RCC 7860 (cell line): Measurements from ENCODE around the gene DEXI.
"Not testable (repeated sequence)": the region's sequence is repeated elsewhere in the genome, so short reads cannot be mapped to it uniquely, and the experiment has no call there.

Source experiments
- DNase-seq: peaks from one replicate; pipeline ENCODE4 v3.0.0-alpha.2; 2015; ENCODE audit warnings: low spot score
- FAIRE-seq: peaks from 2 replicates; lab custom pipeline; 2012; peaks lifted over from hg19 to GRCh38; lab: Jason Lieb, UNC

DEXI gene

DNA sequence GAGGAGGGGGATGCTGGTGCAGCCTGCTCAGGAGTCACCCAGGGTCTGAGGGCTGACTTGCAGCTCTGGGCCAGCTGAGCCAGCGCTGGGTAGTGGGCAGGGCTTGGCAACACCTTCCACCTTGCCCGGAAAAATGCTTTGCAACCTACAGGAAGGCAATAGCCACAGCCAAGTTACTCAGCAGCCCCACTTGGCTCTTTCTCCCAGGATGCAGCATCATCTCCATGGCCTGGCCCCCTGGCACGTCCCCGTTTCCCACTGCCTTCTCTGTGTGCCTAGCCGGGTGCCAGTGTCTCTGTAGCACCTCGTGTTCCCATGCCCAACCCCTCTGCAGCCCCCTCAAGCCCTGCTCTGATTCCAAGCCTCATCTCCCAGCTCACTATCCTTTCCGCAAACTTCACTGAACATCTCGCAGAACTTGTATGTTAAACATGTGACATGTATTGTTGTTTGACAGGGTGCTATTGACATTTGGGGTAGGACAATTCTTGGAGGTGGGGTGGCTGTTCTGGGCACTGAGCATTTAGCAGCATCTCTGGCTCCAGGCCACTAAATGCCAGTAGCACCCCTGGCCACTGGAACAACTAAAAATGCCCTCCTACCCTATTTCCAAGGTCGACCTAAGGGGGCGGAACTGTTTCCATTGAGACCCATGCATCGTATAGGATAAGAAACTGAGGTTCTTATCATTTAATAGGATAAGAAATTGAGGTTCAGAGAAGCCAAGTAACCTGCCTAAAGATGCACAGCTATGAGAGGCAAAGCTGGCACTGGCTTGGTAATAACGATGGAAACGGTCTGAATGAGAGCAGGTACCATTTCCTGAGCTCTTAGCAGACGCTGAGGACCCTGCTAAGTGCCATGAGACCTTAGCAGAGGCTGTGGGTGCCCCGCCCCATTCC is 12.2 kb downstream of the DEXI start:
- FAIRE-seq, result no peak

DNA sequence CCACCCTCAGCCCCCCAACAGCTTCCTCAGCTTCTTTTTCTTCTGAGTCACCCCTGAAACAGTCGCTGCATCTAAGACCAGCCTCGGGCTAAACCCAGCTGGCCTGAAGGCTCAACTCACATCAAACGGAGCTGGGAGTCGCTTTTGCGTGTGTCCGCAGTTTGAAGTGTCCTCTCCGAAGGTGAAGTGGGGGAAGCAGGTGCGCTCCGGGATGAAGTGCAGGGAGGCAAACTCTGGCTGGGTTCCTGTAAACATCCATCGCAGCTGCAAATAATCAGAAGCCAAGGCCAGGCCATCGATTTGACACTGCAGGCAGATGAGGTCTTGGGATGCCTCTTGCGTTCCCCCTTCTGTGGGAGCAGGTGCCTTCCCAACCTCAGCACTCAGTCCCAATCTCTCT is 13.2 kb downstream of the DEXI start:
- DNase-seq, FAIRE-seq: not testable (repeated sequence)

More for the DNA sequence above, 12.2 kb downstream of the DEXI start:
- no peak for DNase-seq

DNA sequence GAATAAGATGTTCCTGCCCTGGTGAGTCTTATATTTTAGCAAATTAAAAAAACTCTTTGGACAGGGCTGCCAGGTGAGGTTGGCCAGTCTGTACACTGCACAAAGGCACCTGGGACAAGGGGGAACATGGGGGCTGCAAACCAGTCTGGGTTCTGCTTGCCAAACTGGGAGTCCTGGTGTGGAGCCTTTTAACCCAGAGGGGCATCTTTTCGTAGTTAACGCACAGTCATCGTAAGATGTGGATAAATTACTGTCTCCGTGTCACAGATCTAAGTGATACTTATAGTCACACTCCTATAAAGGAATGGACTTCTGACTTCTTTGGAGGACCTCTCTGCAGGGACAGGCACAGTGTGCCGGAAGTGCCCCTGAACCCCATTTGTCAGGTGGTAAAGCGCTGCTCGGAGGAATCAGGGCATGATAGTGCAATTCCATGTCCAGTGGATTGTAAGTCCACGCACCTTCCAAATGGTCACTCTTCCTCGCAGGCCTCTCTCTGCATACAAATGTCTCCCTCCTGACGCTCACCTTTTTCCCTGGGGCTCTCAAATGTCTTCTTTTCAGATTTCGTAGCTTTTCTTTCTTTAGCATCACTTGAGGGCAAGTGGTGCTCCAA is 14.7 kb downstream of the DEXI start:
- FAIRE-seq, result no peak
- no peak for DNase-seq

DNA sequence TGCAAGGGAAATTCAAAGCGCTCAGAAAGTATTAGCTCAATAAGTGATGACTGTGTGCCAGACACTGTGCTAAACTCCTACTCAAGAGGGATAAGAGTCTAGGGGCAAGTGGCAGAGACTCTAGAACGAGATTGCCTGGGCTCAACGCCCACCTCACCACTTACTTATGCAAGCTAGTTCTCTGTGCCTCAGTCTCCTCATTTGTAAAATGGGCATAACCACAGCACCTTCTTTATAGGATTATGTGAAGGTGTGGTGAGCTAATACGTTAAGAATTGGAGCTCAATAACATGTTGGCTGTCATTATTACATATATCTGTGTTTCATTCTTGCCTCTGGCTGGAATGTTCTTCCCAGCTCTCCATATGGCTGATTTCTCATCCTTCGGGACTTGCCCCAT is 15.4 kb downstream of the DEXI start:
- FAIRE-seq (no peak), DNase-seq (no peak)

DNA sequence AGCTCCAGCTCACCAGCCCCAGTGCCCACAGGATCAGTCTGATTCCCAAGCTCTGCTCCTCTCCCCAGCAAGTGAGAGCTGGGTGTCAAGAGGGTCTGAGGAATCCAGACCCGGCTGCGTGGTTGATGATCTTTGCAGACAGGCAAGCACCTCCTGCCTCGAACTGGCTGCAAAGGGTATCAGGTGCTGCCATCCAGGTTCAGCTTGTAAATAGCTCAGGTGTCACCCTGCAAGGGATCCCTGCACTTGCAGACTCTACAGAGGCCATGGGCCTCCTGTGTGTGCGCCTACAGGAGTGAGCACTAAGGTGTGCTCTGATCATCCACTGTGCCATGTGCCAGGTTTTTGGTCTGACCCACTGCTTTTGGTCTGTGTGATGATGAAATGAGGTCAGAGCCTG is 16.2 kb downstream of the DEXI start:
- FAIRE-seq, result no peak
- no peak for DNase-seq

DNA sequence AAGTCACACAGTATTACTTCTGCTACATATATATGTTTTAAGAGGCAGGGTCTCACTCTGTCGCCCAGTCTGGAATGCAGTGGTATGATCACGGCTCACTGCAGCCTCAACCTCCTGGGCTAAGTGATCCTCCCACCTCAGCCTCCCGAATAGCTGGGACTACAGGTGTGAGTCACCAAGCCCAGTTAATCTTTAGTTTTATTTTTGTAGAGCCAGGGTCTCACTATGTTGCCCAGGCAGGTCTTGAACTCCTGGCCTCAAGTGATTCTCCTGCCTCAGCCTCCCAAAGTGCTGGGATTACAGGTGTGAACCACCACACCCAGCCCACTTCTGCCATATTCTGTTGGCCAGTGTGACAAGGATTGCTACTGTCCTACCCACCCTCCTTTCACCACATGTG is 17.0 kb downstream of the DEXI start:
- not testable (repeated sequence) for DNase-seq, FAIRE-seq

DNA sequence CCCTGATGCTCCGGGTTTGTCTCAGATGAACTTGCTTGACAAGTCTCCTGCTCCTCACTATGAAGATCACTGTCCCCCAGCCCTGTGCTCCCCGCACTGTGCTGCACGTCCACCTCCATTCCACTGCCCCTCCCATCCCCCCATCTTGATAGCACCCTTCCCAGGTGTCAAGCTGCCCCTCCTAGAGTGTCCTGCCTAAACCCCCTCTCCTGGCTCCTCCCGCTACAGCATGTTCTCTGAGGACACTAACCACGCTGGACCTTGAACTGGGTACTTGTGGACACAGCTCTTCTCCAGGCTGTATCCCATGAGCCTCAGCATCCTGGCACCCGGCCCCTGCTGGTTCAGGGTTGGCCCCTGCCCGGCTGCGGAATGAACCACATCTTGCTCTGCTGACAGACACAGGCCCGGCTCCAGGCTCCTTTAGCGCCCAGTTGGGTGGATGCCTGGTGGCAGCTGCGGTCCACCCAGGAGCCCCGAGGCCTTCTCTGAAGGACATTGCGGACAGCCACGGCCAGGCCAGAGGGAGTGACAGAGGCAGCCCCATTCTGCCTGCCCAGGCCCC is 18.5 kb downstream of the DEXI start:
- FAIRE-seq, result no peak
- no peak for DNase-seq

DNA sequence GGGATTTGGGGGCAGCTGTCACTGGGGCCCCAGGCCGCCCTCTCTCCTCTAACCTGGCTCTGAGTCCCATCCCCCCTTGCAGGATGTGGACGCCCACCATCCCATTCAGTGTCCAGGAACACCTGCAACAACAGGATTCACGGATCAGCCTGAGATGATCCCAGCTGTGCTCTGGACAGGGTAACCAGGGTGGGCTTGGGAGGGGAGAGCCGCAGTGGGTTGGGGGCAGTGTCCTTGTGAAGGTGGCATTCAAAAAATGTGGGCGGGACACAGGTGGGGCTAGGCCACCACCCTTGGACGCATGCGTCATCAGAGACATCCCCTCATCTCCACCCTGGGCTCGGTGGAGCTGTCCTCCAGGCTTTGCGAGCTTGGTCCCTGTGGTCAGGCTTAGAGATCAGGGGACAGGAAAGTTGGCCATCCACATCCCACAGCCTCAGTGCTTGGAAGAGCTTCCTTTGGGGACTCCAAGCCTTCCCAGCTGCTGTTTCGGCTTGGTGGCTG is 19.1 kb downstream of the DEXI start:
- DNase-seq (no peak), FAIRE-seq (no peak)

DNA sequence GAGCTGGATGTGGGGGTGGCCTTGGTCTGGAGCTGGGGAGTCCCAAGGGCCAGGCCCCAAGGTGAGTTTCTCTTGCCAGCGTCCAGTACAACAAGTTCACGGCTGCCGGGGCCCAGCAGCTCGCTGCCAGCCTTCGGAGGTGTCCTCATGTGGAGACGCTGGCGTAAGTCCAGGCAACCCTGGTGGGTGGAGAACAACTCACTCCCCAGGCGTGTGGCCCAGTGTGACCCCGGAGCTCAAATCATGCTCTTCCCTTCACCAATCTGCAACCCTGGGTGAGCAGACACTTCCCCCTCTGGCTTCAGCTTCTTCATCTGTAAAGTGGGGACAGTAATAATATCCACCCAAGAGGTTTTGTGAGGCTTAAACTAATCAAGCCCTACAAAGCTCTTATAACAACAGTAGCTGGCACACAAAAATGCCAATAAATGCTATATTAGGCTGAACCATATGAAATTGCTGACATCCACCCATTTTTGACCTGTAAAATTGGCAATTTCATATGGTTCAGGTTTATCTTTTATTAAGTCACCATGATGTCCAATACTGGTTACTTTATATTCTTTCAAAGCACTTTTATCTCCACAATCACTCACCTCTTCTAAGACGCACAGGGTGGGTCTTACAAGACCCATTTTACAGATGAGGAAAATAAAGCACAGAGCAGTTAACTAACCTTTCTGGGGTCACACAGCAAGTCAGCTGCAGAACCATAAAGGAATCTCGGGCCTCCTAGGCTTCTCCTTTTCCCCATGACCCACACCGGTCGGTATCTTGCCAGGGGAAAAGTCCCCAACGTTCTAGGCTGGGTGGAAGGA is 19.7 kb downstream of the DEXI start:
- DNase-seq (no peak), FAIRE-seq (no peak)

DNA sequence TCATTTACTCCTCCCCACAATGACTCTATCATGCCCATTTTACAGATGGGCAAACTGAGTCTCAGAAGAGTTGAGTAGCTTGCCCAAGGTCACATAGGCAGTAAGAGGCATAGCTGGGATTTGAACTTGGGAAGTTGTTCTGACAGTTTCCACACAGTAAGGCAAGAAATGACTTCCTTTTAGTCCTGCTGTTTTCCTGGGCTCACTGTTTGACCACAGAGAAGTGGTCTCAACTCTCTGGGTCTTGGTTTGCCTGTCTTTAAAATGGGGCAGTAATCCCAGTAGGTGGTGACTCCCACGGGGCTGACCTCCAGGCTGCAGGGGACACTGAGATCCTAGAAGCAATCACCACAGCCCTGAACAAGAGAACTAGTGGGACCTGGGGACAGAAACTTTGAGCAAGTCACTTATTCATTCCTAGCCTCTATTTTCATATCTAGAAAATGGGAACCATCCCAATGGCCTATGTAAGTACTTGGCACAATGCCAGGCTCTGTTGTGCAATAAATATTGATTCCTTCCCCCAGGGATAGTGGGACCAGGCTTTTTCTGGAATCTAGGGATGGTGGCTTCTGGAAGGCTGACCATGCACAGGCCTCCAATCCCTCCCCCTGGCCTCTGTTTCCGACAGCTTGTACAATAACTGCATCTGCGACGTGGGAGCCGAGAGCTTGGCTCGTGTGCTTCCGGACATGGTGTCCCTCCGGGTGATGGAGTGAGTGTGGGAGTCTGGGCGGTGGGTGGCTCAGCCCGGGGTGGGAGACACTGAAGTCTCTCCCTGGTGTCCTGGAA is 20.5 kb downstream of the DEXI start:
- FAIRE-seq (no peak), DNase-seq (no peak)

DNA sequence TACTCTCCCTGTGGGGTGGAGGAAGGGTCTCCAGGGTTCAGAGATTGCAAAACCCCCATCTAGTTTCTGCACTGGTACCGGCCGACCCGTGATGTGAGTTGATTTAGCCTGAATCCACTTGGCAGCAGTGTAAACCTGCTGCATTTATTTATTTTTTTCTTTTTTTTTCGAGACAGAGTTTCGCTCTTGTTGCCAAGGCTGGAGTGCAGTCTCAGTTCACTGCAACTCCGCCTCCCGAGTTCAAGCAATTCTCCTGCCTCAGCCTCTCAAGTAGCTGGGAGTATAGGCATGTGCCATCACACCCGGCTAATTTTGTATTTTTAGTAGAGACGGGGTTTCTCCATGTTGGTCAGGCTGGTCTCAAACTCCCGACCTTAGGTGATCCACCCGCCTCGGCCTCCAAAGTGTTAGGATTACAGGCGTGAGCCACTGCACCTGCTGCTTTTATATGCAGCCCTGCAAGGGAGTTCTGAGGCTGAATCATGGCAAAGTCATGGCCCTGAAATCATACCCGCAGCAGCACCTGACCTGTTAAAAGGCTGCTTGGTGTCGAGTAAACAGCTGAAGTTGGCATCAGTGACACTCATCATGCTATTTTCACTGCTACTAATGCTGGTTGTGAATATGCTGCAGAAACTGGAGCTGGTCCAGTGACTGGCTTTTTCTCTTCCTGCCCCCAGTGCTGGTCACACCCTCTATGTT is 21.4 kb downstream of the DEXI start:
- no peak for FAIRE-seq
- DNase-seq, result no peak

DNA sequence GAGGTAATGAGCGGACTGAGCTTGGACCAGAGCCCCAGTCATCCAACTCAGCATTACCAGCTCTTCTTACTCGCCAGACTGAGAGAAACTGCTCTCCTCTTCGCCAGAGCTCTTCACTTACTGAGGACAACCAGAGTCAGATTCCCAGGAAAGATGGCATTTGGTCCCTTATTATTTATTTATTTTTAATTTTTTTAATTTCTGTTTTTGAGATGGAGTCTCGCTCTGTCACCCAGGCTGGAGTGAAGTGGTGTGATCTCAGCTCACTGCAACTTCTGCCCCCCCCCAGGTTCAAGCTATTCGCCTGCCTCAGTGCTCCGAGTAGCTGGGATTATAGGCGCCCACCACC is 23.3 kb downstream of the DEXI start:
- no peak for DNase-seq

DNA sequence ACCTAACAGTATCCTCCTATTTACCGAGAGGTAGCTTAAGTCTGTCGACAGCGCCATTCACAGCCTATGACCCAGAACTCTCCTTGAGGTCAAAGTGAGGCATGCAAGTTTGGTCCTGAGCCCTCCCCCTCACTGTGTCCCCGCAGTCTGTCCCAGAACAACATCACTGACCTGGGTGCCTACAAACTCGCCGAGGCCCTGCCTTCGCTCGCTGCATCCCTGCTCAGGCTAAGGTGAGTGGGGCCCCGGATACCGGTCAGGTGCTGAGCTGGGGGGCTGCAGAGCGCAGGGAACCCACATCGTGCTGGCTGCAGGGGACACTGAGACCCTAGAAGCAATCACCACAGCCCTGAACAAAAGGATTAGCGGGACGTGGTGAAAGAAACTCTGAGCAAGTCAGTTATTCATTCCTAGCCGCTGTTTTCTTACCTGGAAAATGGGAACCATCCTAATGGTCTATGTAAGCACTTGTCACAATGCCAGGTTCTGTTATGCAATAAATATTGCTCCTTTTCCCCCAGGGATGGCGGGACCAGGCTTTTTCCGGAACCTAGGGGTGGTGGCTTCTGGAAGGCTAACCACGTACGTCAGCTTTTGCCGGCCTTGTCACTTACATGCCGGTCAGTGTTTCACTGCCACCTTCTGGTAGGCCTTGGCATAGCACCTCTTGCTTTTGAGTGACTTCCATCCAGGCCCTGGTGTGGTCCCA is 23.8 kb downstream of the DEXI start:
- DNase-seq, result peak; percentile 67
- FAIRE-seq, result no peak

More for the DNA sequence above, 23.3 kb downstream of the DEXI start:
- no peak for FAIRE-seq

DNA sequence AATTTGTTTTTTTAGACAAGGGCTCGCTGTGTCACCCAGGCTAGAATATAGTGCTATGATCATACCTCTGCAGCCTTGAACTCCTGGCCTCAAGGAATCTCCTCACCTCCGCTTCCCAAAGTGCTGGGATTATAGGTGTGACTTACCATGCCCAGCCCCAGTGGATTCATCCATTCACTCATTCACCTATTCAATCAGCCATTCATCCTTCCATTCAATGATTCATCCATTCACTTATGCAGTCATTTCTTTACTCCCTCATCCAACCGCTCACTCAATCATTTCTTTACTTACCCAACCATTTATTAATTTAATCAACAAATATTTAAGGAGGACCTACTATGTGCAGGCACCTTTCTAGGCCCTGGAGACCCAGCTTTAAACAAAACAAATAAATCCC is 25.7 kb downstream of the DEXI start:
- FAIRE-seq (no peak), DNase-seq (no peak)

DNA sequence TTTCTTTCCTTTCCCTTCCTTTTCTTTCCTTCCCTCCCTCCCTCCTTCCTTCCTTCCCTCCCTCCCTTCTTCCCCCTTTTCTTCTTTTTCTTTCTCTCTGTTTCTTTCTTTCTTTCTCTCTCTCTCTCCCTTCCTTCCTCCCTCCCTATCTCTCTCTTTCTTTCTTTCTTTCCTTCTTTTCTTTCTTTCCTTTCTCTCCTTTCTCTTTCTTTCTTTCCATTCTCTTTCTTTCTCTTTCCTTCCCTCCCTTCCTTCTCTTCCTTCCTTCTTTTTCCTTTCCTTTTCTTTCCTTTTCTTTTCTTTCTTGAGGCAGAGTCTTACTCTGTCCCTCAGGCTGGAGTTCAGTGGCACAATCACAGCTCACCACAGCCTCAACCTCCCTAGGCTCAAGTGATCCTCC is 31.0 kb downstream of the DEXI start:
- DNase-seq, result no peak
- FAIRE-seq, result no peak

DNA sequence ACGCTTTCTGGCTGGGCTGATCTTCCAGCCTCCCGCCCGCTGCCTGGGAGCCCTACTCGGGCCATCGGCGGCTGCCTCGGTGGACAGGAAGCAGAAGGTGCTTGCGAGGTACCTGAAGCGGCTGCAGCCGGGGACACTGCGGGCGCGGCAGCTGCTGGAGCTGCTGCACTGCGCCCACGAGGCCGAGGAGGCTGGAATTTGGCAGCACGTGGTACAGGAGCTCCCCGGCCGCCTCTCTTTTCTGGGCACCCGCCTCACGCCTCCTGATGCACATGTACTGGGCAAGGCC is 34.6 kb downstream of the DEXI start:
- no peak for DNase-seq
- FAIRE-seq, result no peak

DNA sequence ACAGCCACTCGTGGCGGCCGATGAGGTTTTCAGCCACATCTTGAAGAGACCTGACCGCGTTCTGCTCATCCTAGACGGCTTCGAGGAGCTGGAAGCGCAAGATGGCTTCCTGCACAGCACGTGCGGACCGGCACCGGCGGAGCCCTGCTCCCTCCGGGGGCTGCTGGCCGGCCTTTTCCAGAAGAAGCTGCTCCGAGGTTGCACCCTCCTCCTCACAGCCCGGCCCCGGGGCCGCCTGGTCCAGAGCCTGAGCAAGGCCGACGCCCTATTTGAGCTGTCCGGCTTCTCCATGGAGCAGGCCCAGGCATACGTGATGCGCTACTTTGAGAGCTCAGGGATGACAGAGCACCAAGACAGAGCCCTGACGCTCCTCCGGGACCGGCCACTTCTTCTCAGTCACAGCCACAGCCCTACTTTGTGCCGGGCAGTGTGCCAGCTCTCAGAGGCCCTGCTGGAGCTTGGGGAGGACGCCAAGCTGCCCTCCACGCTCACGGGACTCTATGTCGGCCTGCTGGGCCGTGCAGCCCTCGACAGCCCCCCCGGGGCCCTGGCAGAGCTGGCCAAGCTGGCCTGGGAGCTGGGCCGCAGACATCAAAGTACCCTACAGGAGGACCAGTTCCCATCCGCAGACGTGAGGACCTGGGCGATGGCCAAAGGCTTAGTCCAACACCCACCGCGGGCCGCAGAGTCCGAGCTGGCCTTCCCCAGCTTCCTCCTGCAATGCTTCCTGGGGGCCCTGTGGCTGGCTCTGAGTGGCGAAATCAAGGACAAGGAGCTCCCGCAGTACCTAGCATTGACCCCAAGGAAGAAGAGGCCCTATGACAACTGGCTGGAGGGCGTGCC is 35.1 kb downstream of the DEXI start:
- FAIRE-seq, result no peak

DNA sequence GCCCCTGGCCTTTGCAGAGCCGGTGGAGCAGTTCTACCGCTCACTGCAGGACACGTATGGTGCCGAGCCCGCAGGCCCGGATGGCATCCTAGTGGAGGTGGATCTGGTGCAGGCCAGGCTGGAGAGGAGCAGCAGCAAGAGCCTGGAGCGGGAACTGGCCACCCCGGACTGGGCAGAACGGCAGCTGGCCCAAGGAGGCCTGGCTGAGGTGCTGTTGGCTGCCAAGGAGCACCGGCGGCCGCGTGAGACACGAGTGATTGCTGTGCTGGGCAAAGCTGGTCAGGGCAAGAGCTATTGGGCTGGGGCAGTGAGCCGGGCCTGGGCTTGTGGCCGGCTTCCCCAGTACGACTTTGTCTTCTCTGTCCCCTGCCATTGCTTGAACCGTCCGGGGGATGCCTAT is 35.8 kb downstream of the DEXI start:
- FAIRE-seq (no peak), DNase-seq (no peak)

More for the DNA sequence above, 35.1 kb downstream of the DEXI start:
- DNase-seq, result no peak
